ENCODE results near the gene SPON1.

SPON1 gene

DNA sequence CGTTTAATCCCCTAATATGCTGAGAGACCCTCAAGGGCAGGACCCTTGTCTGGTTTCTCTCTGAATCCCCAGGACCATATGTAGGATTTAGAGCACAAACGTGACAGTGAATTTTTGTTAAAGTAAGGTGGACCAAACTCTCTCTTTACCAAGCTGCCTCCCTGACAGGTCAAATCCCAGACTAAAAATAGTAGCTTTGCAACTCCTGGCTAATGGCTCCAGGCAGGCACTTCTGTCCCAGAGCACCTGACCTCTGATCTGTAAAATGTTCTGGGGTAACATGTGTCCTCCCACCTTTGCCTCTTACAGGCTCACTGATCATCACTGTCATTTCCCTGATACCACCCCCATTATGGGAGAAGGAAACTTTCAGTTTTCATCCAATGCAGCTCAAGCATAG is 152.3 kb downstream of the SPON1 start:
- in situ Hi-C loops (cut with HindIII; ENCODE audit: low pct_unique_long_range_greater_than_20kb, low sequenced_read_pairs) = no loop called here
- no peak for TF ChIP-seq JUND (IDR thresholded peaks at IDR 0.05; ENCODE audit: low read depth)
- no peak for DNase-seq (ENCODE audit: low read depth in 1 of 2, low spot score in 1 of 2)

DNA sequence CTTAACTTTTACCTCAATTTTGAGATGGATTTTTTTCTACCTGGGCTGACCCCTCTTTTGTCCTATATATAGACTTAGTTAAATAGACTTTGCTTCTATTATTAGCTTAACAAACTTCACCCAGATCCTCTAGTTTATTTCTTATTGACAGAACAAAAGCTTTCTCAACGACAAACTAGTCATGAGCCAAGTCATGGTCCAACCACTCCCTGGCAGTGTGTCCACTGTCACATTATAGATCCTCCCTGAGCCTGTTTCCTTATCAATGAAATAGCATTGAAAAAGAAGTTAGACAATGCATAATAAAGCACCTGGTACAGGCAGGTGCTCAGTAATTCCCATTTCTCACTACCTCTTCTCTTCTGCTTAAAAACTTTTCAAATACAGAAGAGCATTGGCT is 155.1 kb downstream of the SPON1 start:
- TF ChIP-seq JUND (IDR thresholded peaks at IDR 0.05; ENCODE audit: low read depth) = no peak
- in situ Hi-C loops (cut with HindIII; ENCODE audit: low pct_unique_long_range_greater_than_20kb, low sequenced_read_pairs) = no loop called here
- no peak for DNase-seq (ENCODE audit: low read depth in 1 of 2, low spot score in 1 of 2)

DNA sequence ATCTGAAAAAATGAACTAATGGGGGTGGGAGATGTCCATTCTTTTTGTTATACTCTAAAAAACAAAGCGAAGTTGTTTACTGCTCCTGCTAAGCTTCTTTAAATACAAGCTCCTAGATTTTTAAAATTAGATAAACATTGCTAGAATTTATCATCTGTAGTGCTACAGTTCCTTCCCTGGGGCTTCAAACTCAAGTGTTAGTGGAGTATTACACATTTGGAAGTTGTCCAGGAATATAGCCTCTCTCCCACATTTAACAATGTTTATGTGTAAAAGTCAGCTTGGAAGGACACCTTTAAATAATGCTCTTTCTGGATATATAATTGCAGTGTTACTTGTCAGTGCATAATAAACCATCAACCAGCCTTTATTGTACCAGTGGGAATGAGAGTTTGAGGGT is 155.5 kb downstream of the SPON1 start:
- TF ChIP-seq JUND (IDR thresholded peaks at IDR 0.05; ENCODE audit: low read depth) = no peak
- in situ Hi-C loops (cut with HindIII; ENCODE audit: low pct_unique_long_range_greater_than_20kb, low sequenced_read_pairs) = no loop called here
- no peak for DNase-seq (ENCODE audit: low read depth in 1 of 2, low spot score in 1 of 2)

DNA sequence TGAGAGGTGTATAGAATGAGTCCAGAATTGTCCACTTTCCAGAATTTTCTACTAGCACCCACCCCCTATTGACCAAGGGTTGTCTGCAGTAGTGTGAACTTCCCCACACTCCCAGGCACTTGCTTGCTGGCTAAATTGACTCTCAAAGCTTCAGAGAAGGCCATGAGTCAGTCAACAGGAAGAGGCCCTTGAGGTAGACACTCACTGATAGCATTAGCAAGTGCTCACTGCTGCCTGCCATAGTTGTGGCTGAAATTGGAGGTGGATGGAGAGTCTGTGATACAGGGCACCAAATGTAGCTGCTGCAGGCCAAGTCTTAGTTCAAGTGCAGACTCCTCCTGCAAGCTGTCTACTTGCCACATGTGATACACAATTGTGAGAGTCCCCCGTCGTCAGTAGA is 156.8 kb downstream of the SPON1 start:
- no peak for TF ChIP-seq JUND (IDR thresholded peaks at IDR 0.05; ENCODE audit: low read depth)
- in situ Hi-C loops (cut with HindIII; ENCODE audit: low pct_unique_long_range_greater_than_20kb, low sequenced_read_pairs) = no loop called here
- no peak for DNase-seq (ENCODE audit: low read depth in 1 of 2, low spot score in 1 of 2)

DNA sequence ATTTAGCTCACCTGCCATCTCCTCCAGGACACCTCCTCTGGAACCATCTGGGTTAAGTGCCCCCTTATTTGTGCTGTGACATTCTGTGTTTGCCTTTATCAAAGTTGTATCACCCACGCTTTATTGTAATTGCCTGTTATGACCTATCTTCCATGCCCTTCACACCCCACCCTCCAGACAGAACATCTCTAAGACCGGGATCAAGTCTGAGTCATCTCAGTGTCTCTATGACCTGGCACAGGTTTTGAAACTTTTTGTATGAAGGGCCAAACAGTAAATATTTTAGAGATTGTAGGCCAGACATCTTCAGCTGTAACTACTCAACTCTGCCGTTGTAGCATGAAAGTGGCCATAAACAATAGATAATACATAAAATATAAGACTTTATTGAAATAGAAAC is 161.8 kb downstream of the SPON1 start:
- no peak for TF ChIP-seq JUND (IDR thresholded peaks at IDR 0.05; ENCODE audit: low read depth)
- in situ Hi-C loops (cut with HindIII; ENCODE audit: low pct_unique_long_range_greater_than_20kb, low sequenced_read_pairs) = no loop called here
- DNase-seq (ENCODE audit: low read depth in 1 of 2, low spot score in 1 of 2) = no peak

DNA sequence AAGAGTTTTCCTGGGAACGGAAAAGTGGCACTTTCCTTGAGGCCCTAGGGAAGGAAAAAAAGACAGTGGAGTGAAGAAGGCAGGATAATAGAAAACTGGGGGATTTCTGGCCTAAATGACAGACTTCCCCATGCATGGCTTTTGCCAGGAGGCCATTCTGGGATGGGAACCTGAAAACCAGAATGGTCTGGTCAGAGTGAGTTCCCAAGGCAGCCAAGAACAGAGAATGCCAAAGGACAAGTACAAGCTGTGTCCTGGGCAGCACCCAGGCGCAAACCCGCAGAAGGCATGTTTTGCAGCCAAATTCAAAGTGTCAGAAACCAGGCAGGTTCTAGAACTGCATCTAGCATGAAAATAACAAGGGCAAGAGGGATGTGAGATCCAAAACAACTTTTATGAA is 162.4 kb downstream of the SPON1 start:
- no peak for DNase-seq (ENCODE audit: low read depth in 1 of 2, low spot score in 1 of 2)
- TF ChIP-seq JUND (IDR thresholded peaks at IDR 0.05; ENCODE audit: low read depth) = no peak
- in situ Hi-C loops (cut with HindIII; ENCODE audit: low pct_unique_long_range_greater_than_20kb, low sequenced_read_pairs) = no loop called here

DNA sequence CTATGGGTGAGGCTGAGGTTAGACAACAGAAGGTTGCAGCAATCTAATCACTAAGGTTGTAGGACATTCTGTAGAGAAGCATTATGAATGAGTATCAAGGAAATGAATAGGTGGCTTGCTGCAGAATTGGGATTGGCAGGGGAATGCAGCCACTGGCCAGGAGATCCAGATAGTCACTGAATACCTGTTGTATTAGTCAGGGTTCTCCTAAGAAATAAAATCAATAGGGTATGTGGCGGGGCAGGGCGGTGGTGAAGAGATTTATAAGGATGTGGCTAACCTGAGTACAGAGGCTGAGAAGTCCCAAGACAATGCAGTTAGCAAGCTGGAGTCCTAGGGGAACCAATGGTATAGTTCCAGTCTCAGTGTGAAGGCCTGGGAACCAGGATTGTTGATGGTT is 163.0 kb downstream of the SPON1 start:
- DNase-seq (ENCODE audit: low read depth in 1 of 2, low spot score in 1 of 2) = no peak
- in situ Hi-C loops (cut with HindIII; ENCODE audit: low pct_unique_long_range_greater_than_20kb, low sequenced_read_pairs) = no loop called here

DNA sequence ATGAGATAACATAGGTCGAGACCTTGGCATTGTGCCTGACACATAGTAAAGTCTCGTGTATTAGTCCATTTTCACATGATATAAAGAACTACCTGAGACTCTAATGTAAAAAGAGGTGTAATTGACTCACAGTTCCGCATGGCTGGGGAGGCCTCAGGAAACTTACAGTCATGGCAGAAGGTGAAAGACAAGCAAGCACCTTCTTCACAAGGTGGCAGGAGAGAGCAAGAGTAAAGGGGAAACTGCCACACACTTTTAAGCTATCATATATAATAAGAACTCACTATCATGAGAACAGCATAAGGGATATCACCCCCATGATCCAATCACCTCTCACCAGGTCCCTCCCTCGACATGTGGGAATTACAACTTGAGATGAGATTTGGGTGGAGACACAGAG is 165.2 kb downstream of the SPON1 start:
- DNase-seq (ENCODE audit: low read depth in 1 of 2, low spot score in 1 of 2) = no peak
- in situ Hi-C loops (cut with HindIII; ENCODE audit: low pct_unique_long_range_greater_than_20kb, low sequenced_read_pairs) = no loop called here

More for the DNA sequence above, 163.0 kb downstream of the SPON1 start:
- TF ChIP-seq JUND (IDR thresholded peaks at IDR 0.05; ENCODE audit: low read depth) = no peak

DNA sequence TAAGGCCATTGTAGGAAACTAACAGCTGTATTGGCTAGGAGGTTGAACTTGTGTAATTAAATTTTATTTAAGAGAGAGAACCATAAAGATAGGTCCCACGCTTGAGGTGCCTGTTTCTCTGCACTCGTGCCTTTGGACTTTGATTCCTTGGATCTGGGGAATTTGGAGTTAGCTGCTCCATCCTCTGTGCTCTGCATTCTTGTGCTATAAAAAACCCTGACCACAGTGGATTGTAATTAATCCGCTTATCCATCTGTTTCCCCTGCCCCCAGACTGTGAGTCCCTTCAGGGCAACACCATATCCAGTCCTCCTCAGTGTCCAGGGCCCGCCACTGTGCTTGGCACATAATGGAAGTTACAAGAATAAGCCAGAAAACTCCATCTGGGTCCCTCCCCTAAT is 169.8 kb downstream of the SPON1 start:
- no peak for TF ChIP-seq JUND (IDR thresholded peaks at IDR 0.05; ENCODE audit: low read depth)
- in situ Hi-C loops (cut with HindIII; ENCODE audit: low pct_unique_long_range_greater_than_20kb, low sequenced_read_pairs) = no loop called here
- DNase-seq (ENCODE audit: low read depth in 1 of 2, low spot score in 1 of 2) = no peak

More for the DNA sequence above, 165.2 kb downstream of the SPON1 start:
- no peak for TF ChIP-seq JUND (IDR thresholded peaks at IDR 0.05; ENCODE audit: low read depth)

DNA sequence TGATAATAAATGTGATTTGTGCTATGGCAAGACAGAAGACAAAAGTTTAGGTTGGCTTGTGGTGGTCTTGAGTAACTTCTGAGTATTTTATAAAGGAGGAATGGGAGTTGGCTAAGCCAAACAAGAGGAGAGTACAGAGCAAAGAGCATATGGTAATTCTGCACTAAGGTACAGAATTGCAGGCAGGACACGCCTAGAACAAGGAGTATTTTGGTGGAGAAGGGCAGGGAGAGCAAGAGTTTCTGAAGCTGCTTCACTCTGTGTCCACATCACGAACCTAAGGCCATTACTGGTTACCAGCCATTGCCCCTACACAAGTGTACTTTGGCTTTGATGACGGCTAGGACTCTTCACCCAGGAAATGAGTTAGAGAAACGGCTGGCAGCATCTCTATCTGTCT is 170.9 kb downstream of the SPON1 start:
- TF ChIP-seq JUND (IDR thresholded peaks at IDR 0.05; ENCODE audit: low read depth) = no peak
- in situ Hi-C loops (cut with HindIII; ENCODE audit: low pct_unique_long_range_greater_than_20kb, low sequenced_read_pairs) = no loop called here
- DNase-seq (ENCODE audit: low read depth in 1 of 2, low spot score in 1 of 2) = no peak

DNA sequence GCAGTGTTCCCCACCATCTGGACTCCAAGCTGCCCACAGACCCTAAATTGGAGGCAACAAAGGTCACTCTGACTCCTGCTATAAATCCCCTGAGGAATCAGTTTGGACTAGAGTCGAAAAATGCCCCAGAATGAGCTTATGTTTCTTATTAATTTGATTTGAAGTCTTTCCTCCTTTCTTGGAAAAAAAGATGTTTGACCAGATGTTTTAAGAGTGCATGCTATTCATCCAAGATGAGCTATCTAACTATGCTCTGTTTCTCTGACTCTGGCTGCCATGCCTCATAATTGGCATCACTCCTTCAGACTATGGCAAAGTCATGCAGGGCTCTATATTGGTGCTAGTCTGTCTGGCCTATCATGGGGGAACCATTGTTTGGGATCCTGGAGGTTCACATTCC is 174.0 kb downstream of the SPON1 start:
- DNase-seq (ENCODE audit: low read depth in 1 of 2, low spot score in 1 of 2) = no peak
- TF ChIP-seq JUND (IDR thresholded peaks at IDR 0.05; ENCODE audit: low read depth) = no peak
- in situ Hi-C loops (cut with HindIII; ENCODE audit: low pct_unique_long_range_greater_than_20kb, low sequenced_read_pairs) = no loop called here

DNA sequence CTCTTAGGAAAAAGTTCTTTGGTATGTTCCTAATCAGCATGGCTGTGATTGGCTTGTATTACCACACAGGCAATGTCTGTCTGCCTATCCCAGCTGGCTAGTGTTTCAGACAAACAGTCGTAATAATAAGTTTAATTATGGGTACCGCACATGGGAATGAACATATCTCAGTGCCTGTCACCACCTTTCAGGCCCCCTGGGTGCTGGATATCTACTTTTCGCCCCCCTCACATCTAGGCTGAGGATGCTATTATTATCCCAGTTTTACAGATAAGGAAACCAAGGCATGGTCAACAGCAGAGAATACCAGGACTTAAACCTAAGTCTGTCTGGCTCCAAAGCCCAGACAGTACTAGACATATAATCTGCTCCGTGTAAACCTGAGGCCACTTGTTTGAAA is 174.8 kb downstream of the SPON1 start:
- in situ Hi-C loops (cut with HindIII; ENCODE audit: low pct_unique_long_range_greater_than_20kb, low sequenced_read_pairs) = no loop called here
- no peak for DNase-seq (ENCODE audit: low read depth in 1 of 2, low spot score in 1 of 2)
- TF ChIP-seq JUND (IDR thresholded peaks at IDR 0.05; ENCODE audit: low read depth) = no peak

DNA sequence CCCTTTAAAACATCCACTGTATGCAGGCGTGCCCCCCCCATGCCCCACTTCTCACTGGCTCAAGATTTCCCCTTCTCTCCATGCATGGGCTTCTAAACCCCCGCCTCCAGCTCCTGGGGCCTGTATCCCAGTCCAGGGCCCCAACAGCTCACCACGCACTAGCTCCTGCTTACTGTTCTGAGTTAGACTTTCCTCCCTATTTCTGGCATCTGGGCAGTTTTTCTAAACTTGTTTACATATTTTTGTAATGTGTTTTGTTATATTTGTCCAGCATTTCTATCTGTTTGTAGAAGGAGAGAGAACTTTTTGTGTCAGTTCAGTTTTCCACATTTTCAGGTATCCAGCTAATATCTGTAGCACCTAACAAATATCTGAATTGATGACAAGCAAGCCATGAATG is 178.5 kb downstream of the SPON1 start:
- in situ Hi-C loops (cut with HindIII; ENCODE audit: low pct_unique_long_range_greater_than_20kb, low sequenced_read_pairs) = no loop called here
- no peak for DNase-seq (ENCODE audit: low read depth in 1 of 2, low spot score in 1 of 2)
- no peak for TF ChIP-seq JUND (IDR thresholded peaks at IDR 0.05; ENCODE audit: low read depth)

DNA sequence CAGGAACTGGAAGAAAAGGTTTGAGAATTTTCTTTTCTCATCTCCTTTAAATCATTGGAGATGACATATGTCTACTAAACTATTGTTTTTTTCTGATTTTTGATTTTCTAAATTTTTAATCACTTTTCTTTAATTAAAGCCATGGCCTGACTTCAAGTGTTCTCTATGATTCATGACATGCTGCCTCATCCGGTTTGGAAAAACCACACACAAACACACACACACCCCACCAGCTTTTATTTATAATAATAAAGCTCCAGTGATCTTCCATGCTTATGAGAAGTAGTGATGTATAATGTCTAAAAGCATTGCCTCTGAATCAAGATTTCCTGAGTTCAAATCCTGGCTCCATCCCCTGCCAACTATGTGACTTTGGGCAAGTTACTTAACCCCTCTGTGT is 179.2 kb downstream of the SPON1 start:
- no peak for DNase-seq (ENCODE audit: low read depth in 1 of 2, low spot score in 1 of 2)
- TF ChIP-seq JUND (IDR thresholded peaks at IDR 0.05; ENCODE audit: low read depth) = no peak
- in situ Hi-C loops (cut with HindIII; ENCODE audit: low pct_unique_long_range_greater_than_20kb, low sequenced_read_pairs) = no loop called here

DNA sequence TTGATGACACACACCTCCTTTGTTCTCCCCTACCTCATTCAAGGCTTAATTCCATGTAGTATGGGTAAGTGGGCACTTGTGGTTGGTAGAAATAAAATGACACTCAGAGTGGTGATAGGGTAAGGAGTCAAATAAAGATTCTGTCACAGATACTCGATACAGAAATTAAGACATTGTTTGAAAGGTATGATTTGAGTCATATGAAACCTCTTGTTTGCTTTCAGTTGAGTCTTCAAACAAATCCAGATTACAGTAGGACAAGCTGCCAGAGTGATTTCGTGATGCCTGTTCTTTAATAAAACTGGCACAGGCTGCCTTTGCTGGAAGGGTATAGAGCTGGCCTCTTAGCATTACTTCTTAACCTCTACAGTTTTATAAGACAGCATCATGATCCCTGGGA is 182.4 kb downstream of the SPON1 start:
- in situ Hi-C loops (cut with HindIII; ENCODE audit: low pct_unique_long_range_greater_than_20kb, low sequenced_read_pairs) = no loop called here
- TF ChIP-seq JUND (IDR thresholded peaks at IDR 0.05; ENCODE audit: low read depth) = no peak
- DNase-seq (ENCODE audit: low read depth in 1 of 2, low spot score in 1 of 2) = no peak
